GM20431 (cell line): ENCODE measurements around the gene USP17L30.
"Not testable (repeated sequence)": the region's sequence is repeated elsewhere in the genome, so short reads cannot be mapped to it uniquely, and the experiment has no call there.

Experiments used
- in situ Hi-C: fragments of 300-500 bp; cut with MseI, MboI; formaldehyde crosslinking; loops from one replicate; pipeline ENCODE4 v1.15.0; 2020; ENCODE audit warnings: low sequenced_read_pairs; ENCODE audit not compliant: unreplicated experiment

Gene USP17L30

GRCh38 chr4:9362829-9363228, at the start of gene USP17L30:
USP17L30 (plus strand) TSS chr4:9363129; CDS start chr4:9363129, 0 bp downstream.
- in situ Hi-C loops: not testable (repeated sequence)

GRCh38 chr4:9324191-9324590, 38.7 kb upstream of the USP17L30 start:
- in situ Hi-C loops: not testable (repeated sequence)

GRCh38 chr4:9324865-9325264, 38.1 kb upstream of the USP17L30 start, which contains the start of gene USP17L24:
USP17L24 (plus strand) TSS chr4:9325165; CDS start chr4:9325165, 0 bp downstream.
- in situ Hi-C loops: not testable (repeated sequence)

- in situ Hi-C loops: not testable (repeated sequence)
Measured at GRCh38 chr4:9329611-9330010, 33.3 kb upstream of the USP17L30 start, which contains the start of gene USP17L25. USP17L25 (plus strand) TSS chr4:9329911; CDS start chr4:9329911, 0 bp downstream.

GRCh38 chr4:9334358-9334757, 28.6 kb upstream of the USP17L30 start, which contains the start of gene USP17L26:
USP17L26 (plus strand) TSS chr4:9334658; CDS start chr4:9334658, 0 bp downstream.
- in situ Hi-C loops: not testable (repeated sequence)

GRCh38 chr4:9339103-9339502, 23.8 kb upstream of the USP17L30 start, which contains the start of gene USP17L5:
USP17L5 (plus strand) TSS chr4:9339403; CDS start chr4:9339403, 0 bp downstream.
- in situ Hi-C loops: not testable (repeated sequence)

- in situ Hi-C loops: not testable (repeated sequence)
Measured at GRCh38 chr4:9343848-9344247, 19.1 kb upstream of the USP17L30 start, which contains the start of gene USP17L27. USP17L27 (plus strand) TSS chr4:9344148; CDS start chr4:9344148, 0 bp downstream.

GRCh38 chr4:9348593-9348992, 14.3 kb upstream of the USP17L30 start, which contains the start of gene USP17L28:
USP17L28 (plus strand) TSS chr4:9348893; CDS start chr4:9348893, 0 bp downstream.
- in situ Hi-C loops: not testable (repeated sequence)

- in situ Hi-C loops: not testable (repeated sequence)
Measured at GRCh38 chr4:9350866-9351265, 12.1 kb upstream of the USP17L30 start.

- in situ Hi-C loops: not testable (repeated sequence)
Measured at GRCh38 chr4:9353338-9353737, 9.6 kb upstream of the USP17L30 start, which contains the start of gene USP17L29. USP17L29 (plus strand) TSS chr4:9353638; CDS start chr4:9353638, 0 bp downstream.

GRCh38 chr4:9379881-9380280, 17.0 kb downstream of the USP17L30 start:
- in situ Hi-C loops: not testable (repeated sequence)

- in situ Hi-C loops: not testable (repeated sequence)
Measured at GRCh38 chr4:9381012-9381534, 18.1 kb downstream of the USP17L30 start.

GRCh38 chr4:9384126-9384525, 21.2 kb downstream of the USP17L30 start:
- in situ Hi-C loops: no loop called here

- in situ Hi-C loops: not testable (repeated sequence)
Measured at GRCh38 chr4:9389001-9389400, 26.1 kb downstream of the USP17L30 start.

GRCh38 chr4:9405774-9406173, 42.8 kb downstream of the USP17L30 start:
- in situ Hi-C loops: not testable (repeated sequence)

GRCh38 chr4:9406491-9406890, 43.6 kb downstream of the USP17L30 start:
- in situ Hi-C loops: not testable (repeated sequence)

- in situ Hi-C loops: no loop called here
Measured at GRCh38 chr4:9409793-9410192, 46.9 kb downstream of the USP17L30 start.
